OCI-LY7 (cell line): ENCODE data around the gene KIRREL1. TPM values are rescaled to one million over a fixed set of nuclear protein-coding genes. Genes with fewer than 3 reads are reported as not detected.

Experiments
- BruUV-seq: library from RNA; stranded (reverse); fragments of 400-500 nt; replicated peaks from 2 replicates; lab custom pipeline; 2021; lab: Mats Ljungman, UMichigan
- CTCF ChIA-PET: fragments of 300-600 bp; sonication (Branson Sonifier 250); formaldehyde crosslinking; loops from one replicate; lab custom pipeline; 2022; ENCODE audit warnings: antibody characterized with exemption; ENCODE audit not compliant: unreplicated experiment; lab: Charles Lee
- POLR2A ChIA-PET: fragments of 300-600 bp; sonication (Branson Sonifier 250); formaldehyde crosslinking; loops from one replicate; lab custom pipeline; 2022; ENCODE audit warnings: antibody characterized with exemption; lab: Charles Lee
- DNase-seq: peaks from one replicate; pipeline ENCODE4 v3.0.0-alpha.2; 2015; ENCODE audit warnings: low spot score
- H2AFZ ChIP-seq: fragments of 200-600 bp; sonication (generic), shearing (Covaris generic); 2 replicates; pipeline ENCODE4 v1.6.1; 2014; ENCODE audit warnings: mild to moderate bottlenecking, antibody characterized with exemption, low read length, moderate library complexity
- H3K27ac ChIP-seq: fragments of 200-600 bp; sonication (generic); 2 replicates; pipeline ENCODE4 v1.5.1; 2014; ENCODE audit warnings: mixed run types, low read depth, mild to moderate bottlenecking, moderate library complexity, low read length, inconsistent platforms; ENCODE audit not compliant: poor library complexity, severe bottlenecking
- H3K36me3 ChIP-seq: fragments of 200-600 bp; sonication (generic); 2 replicates; pipeline ENCODE4 v1.6.1; 2014; ENCODE audit warnings: mild to moderate bottlenecking, antibody characterized with exemption, low read length, moderate library complexity, mixed read lengths; ENCODE audit not compliant: insufficient read depth
- H3K4me1 ChIP-seq: fragments of 200-600 bp; sonication (generic); 2 replicates; pipeline ENCODE4 v1.5.1; 2014; ENCODE audit warnings: mild to moderate bottlenecking, low read length; ENCODE audit not compliant: insufficient read depth, poor library complexity, severe bottlenecking
- H3K4me2 ChIP-seq: fragments of 200-600 bp; sonication (generic); 2 replicates; pipeline ENCODE4 v1.6.1; 2014; ENCODE audit warnings: mild to moderate bottlenecking, low read length
- H3K4me3 ChIP-seq: fragments of 200-600 bp; sonication (generic); 2 replicates; pipeline ENCODE4 v1.5.1; 2014; ENCODE audit warnings: mild to moderate bottlenecking, low read depth, low read length; ENCODE audit not compliant: poor library complexity, severe bottlenecking
- H3K79me2 ChIP-seq: fragments of 200-600 bp; sonication (generic); 2 replicates; pipeline ENCODE4 v1.6.1; 2016; ENCODE audit warnings: low read depth, mild to moderate bottlenecking, low read length, moderate library complexity, mixed read lengths; ENCODE audit not compliant: insufficient read depth
- H3K9me2 ChIP-seq: fragments of 200-600 bp; sonication (generic); 2 replicates; pipeline ENCODE4 v1.6.1; 2016; ENCODE audit warnings: mild to moderate bottlenecking, low read length, mixed read lengths; ENCODE audit not compliant: insufficient read depth
- H3K9me3 ChIP-seq: fragments of 200-600 bp; sonication (generic); 2 replicates; pipeline ENCODE4 v1.6.1; 2014; ENCODE audit warnings: mild to moderate bottlenecking, mixed run types, low read length, mixed read lengths
- H4K20me1 ChIP-seq: fragments of 200-600 bp; sonication (generic); 2 replicates; pipeline ENCODE4 v1.6.1; 2014; ENCODE audit warnings: mild to moderate bottlenecking, antibody characterized with exemption, low read length, moderate library complexity, mixed read lengths; ENCODE audit not compliant: insufficient read depth
- EZH2phosphoT487 ChIP-seq: fragments of 200-600 bp; sonication (generic); IDR thresholded peaks from 2 replicates; pipeline ENCODE4 v1.6.1; 2018; ENCODE audit warnings: low read depth, borderline replicate concordance, mild to moderate bottlenecking, mixed run types, antibody characterized with exemption, low read length, moderate library complexity, mixed read lengths
- intact Hi-C: fragments of 100-400 bp; cut with micrococcal nuclease; formaldehyde crosslinking; loops from one replicate; pipeline ENCODE4 v1.10.0; 2022; ENCODE audit not compliant: unreplicated experiment
- total RNA-seq, 2 experiments: library from RNA; depleted of rRNA in 1 of 2; stranded (reverse); fragments of >200 nt in 1 of 2; shearing (Covaris generic) in 1 of 2; gene quantifications; 2 replicates each; pipeline ENCODE4 v1.2.3, GENCODE V29; 2014 to 2022
- TF ChIP-seq, protein P1 (sequence below): fragments of 200-600 bp; sonication (generic); conservative IDR thresholded peaks from 2 replicates; pipeline ENCODE4 v1.5.1; 2014; ENCODE audit warnings: mild to moderate bottlenecking, antibody characterized with exemption, low read length, moderate library complexity, mixed read lengths

The KIRREL1 gene
- total RNA-seq, 2 experiments from 2014 or later: not detected

GRCh38 chr1:158021721-158022120 is 28.3 kb downstream of the KIRREL1 start:
- Histone ChIP-seq H3K9me2 (no peaks in the 10 kb centered on the region), H3K27ac (no peak overlapping the region), H3K4me1 (no peaks in the 10 kb centered on the region), H2AFZ (no peak overlapping the region), H3K4me2 (no peak overlapping the region), H3K79me2 (no peaks in the 10 kb centered on the region), H3K36me3 (no peaks in the 10 kb centered on the region), H4K20me1 (no peaks in the 10 kb centered on the region), H3K4me3 (no peak overlapping the region), H3K9me3 (no peaks in the 10 kb centered on the region)
- intact Hi-C loops: no loop called here
- TF ChIP-seq EZH2phosphoT487: no peak
- TF ChIP-seq, protein P1, sequence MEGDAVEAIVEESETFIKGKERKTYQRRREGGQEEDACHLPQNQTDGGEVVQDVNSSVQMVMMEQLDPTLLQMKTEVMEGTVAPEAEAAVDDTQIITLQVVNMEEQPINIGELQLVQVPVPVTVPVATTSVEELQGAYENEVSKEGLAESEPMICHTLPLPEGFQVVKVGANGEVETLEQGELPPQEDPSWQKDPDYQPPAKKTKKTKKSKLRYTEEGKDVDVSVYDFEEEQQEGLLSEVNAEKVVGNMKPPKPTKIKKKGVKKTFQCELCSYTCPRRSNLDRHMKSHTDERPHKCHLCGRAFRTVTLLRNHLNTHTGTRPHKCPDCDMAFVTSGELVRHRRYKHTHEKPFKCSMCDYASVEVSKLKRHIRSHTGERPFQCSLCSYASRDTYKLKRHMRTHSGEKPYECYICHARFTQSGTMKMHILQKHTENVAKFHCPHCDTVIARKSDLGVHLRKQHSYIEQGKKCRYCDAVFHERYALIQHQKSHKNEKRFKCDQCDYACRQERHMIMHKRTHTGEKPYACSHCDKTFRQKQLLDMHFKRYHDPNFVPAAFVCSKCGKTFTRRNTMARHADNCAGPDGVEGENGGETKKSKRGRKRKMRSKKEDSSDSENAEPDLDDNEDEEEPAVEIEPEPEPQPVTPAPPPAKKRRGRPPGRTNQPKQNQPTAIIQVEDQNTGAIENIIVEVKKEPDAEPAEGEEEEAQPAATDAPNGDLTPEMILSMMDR: no peak
- BruUV-seq: no TSS peak
- DNase-seq: no peak
- ChIA-PET POLR2A (interaction anchor here (0.6 kb wide), 1 partner anchor 942 kb away, joined by 4 read pairs; no protein-coding TSS in a partner anchor), CTCF (no interaction called here)

- intact Hi-C loops: no loop called here
- DNase-seq: no peak
- ChIA-PET CTCF (no interaction called here), POLR2A (no interaction called here)
- no peak overlapping the region for H3K4me3 ChIP-seq
- TF ChIP-seq EZH2phosphoT487: no peak
- TF ChIP-seq, protein P1: no peak
- no peaks in the 10 kb centered on the region for H4K20me1 ChIP-seq
- BruUV-seq: no TSS peak
- no peak overlapping the region for H2AFZ ChIP-seq
- no peaks in the 10 kb centered on the region for H3K4me1 ChIP-seq
- H3K4me2 ChIP-seq: no peak overlapping the region
- H3K79me2 ChIP-seq: no peaks in the 10 kb centered on the region
- no peaks in the 10 kb centered on the region for H3K36me3 ChIP-seq
- H3K9me2 ChIP-seq: no peaks in the 10 kb centered on the region
- H3K27ac ChIP-seq: no peak overlapping the region
- no peaks in the 10 kb centered on the region for H3K9me3 ChIP-seq
Observed at GRCh38 chr1:158022554-158023312, 29.3 kb downstream of the KIRREL1 start.

DNA sequence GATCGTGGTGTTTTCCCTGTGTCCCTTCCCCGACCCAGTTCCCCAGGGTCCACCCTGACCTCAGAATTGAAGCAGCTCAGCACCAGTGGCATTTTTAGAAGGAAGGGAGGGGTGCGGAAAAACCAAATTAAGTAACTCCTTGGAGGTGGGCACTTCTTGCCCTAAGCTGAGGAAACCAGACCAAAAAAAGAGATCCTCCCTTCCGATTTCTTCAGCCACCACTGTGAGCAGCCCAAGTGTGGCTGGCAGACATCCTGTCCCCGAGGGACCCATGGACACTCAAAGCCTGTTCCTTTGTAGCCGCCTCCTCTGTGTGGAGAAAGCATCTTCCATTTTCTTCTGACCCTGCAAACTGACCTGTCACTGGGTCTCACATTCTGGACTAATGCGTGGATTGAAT is 31.3 kb downstream of the KIRREL1 start:
- Histone ChIP-seq H4K20me1 (no peaks in the 10 kb centered on the region), H2AFZ (no peak overlapping the region), H3K79me2 (no peaks in the 10 kb centered on the region), H3K9me2 (no peaks in the 10 kb centered on the region), H3K9me3 (no peaks in the 10 kb centered on the region), H3K4me1 (no peaks in the 10 kb centered on the region), H3K36me3 (no peaks in the 10 kb centered on the region), H3K4me2 (no peak overlapping the region), H3K4me3 (no peak overlapping the region), H3K27ac (no peak overlapping the region)
- no peak for TF ChIP-seq EZH2phosphoT487
- TF ChIP-seq, protein P1: no peak
- intact Hi-C loops: no loop called here
- BruUV-seq: no TSS peak
- ChIA-PET POLR2A (no interaction called here), CTCF (no interaction called here)
- DNase-seq: no peak
